Chondrocyte (in vitro differentiated cells): ENCODE results near the gene SPEF1. TPM values are rescaled to one million over a fixed set of nuclear protein-coding genes. Genes with fewer than 3 reads are reported as not detected.

ENCODE experiments used
- DNase-seq: peaks from one replicate; pipeline ENCODE4 v3.0.0; 2021; ENCODE audit warnings: mixed read lengths, low spot score
- H3K27ac Mint-ChIP-seq: one replicate; pipeline ENCODE4 v1.8.0; 2021; ENCODE audit warnings: mild to moderate bottlenecking, moderate library complexity, mixed read lengths; ENCODE audit not compliant: unreplicated experiment
- H3K27me3 Mint-ChIP-seq: 2 replicates; pipeline ENCODE4 v1.8.0; 2021; ENCODE audit warnings: low read depth, mixed read lengths
- H3K36me3 Mint-ChIP-seq: 2 replicates; pipeline ENCODE4 v1.8.0; 2021; ENCODE audit warnings: low read depth, mixed read lengths
- H3K4me1 Mint-ChIP-seq: 2 replicates; pipeline ENCODE4 v1.8.0; 2021; ENCODE audit warnings: low read depth, mild to moderate bottlenecking, mixed read lengths
- H3K4me3 Mint-ChIP-seq: one replicate; pipeline ENCODE4 v1.8.0; 2021; ENCODE audit warnings: mild to moderate bottlenecking, moderate library complexity, mixed read lengths; ENCODE audit not compliant: unreplicated experiment
- H3K9me3 Mint-ChIP-seq: 2 replicates; pipeline ENCODE4 v1.8.0; 2021; ENCODE audit warnings: low read depth, mixed read lengths
- CTCF ChIP-seq: fragments of 200-600 bp; sonication (generic); IDR thresholded peaks from 2 replicates; pipeline ENCODE4 v1.5.0; 2021; ENCODE audit warnings: antibody characterized with exemption, mild to moderate bottlenecking, moderate library complexity
- total RNA-seq: library from RNA; stranded (reverse); gene quantifications from 3 replicates; pipeline ENCODE4 v1.2.1, GENCODE V29; 2021

The SPEF1 gene
- total RNA-seq, 1 donor from 2014 or later: 0.12 TPM

- peaks cover 26% of the 10 kb centered on the region for H3K27me3 Mint-ChIP-seq
Measured at GRCh38 chr20:3729378-3729777, 51.9 kb downstream of the SPEF1 start.

GRCh38 chr20:3728876-3729275, 52.4 kb downstream of the SPEF1 start:
- peak; percentile 86 for DNase-seq
- TF ChIP-seq CTCF: no peak
- no peaks in the 10 kb centered on the region for H3K9me3 Mint-ChIP-seq
- peaks cover 27% of the 10 kb centered on the region for H3K27me3 Mint-ChIP-seq
- H3K4me3 Mint-ChIP-seq: no peak overlapping the region
- peaks cover 1% of the 10 kb centered on the region for H3K36me3 Mint-ChIP-seq
- peaks cover 8% of the 10 kb centered on the region for H3K4me1 Mint-ChIP-seq
- H3K27ac Mint-ChIP-seq: no peak overlapping the region

More at GRCh38 chr20:3729378-3729777, 51.9 kb downstream of the SPEF1 start:
- H3K4me3 Mint-ChIP-seq: no peak overlapping the region
- peak; percentile 40 for DNase-seq
- peaks cover 8% of the 10 kb centered on the region for H3K4me1 Mint-ChIP-seq
- TF ChIP-seq CTCF: no peak
- H3K9me3 Mint-ChIP-seq: no peaks in the 10 kb centered on the region
- H3K36me3 Mint-ChIP-seq: peaks cover 1% of the 10 kb centered on the region
- H3K27ac Mint-ChIP-seq: no peak overlapping the region

GRCh38 chr20:3728354-3728753, 52.9 kb downstream of the SPEF1 start:
- Mint-ChIP-seq H3K9me3 (no peaks in the 10 kb centered on the region), H3K4me1 (peaks cover 8% of the 10 kb centered on the region), H3K4me3 (no peak overlapping the region), H3K36me3 (peaks cover 1% of the 10 kb centered on the region), H3K27me3 (peaks cover 29% of the 10 kb centered on the region), H3K27ac (no peak overlapping the region)
- no peak for TF ChIP-seq CTCF
- DNase-seq: peak; percentile 33

Other genes starting within 250 kb of the SPEF1 start
- not detected in 3 replicates for gene GFRA4, start 118.0 kb downstream of the SPEF1 start, total RNA-seq
- gene ADAM33, start 99.4 kb downstream of the SPEF1 start, total RNA-seq: 4.1 to 13.1 TPM (median 12.2 TPM) in 3 replicates
- gene SIGLEC1, start 68.8 kb downstream of the SPEF1 start, total RNA-seq: 0.08 TPM in 1 of 3 replicates, not detected in the others
- gene HSPA12B, start 48.8 kb downstream of the SPEF1 start, total RNA-seq: 0.10 to 0.26 TPM in 2 of 3 replicates, not detected in the other
- 23.5 to 30.4 TPM (median 26.7 TPM) in 3 replicates for gene ADISSP, start 13.7 kb downstream of the SPEF1 start, total RNA-seq
- 91.1 to 94.9 TPM (median 92.1 TPM) in 3 replicates for gene CENPB, start 5.3 kb upstream of the SPEF1 start, total RNA-seq
- 48.7 to 60.1 TPM (median 57.8 TPM) in 3 replicates for gene CDC25B, start 14.9 kb upstream of the SPEF1 start, total RNA-seq
- gene AP5S1, start 39.1 kb upstream of the SPEF1 start, total RNA-seq: 17.9 to 24.5 TPM (median 20.1 TPM) in 3 replicates
- gene MAVS, start 65.4 kb upstream of the SPEF1 start, total RNA-seq: 37.9 to 41.6 TPM (median 38.8 TPM) in 3 replicates
- gene PANK2, start 107.9 kb upstream of the SPEF1 start, total RNA-seq: 38.2 to 45.3 TPM (median 39.7 TPM) in 3 replicates
- 13.3 to 22.4 TPM (median 18.9 TPM) in 3 replicates for gene RNF24, start 234.1 kb upstream of the SPEF1 start, total RNA-seq